Measurements from ENCODE around the gene ST6GAL2. TPM values are rescaled to one million over a fixed set of nuclear protein-coding genes. Genes with fewer than 3 reads are reported as not detected.

ST6GAL2 gene
- total RNA-seq, 2 experiments from 2014 or later = not detected

- Mint-ChIP-seq H3K27me3 (peaks cover 4% of the 10 kb centered on the region), H3K27ac (no peak overlapping the region), H3K9me3 (no peaks in the 10 kb centered on the region), H3K4me1 (ENCODE audit: low read depth) (no peaks in the 10 kb centered on the region), H3K4me3 (no peak overlapping the region), H3K36me3 (ENCODE audit: low read depth) (no peaks in the 10 kb centered on the region)
- TF ChIP-seq, protein P1, sequence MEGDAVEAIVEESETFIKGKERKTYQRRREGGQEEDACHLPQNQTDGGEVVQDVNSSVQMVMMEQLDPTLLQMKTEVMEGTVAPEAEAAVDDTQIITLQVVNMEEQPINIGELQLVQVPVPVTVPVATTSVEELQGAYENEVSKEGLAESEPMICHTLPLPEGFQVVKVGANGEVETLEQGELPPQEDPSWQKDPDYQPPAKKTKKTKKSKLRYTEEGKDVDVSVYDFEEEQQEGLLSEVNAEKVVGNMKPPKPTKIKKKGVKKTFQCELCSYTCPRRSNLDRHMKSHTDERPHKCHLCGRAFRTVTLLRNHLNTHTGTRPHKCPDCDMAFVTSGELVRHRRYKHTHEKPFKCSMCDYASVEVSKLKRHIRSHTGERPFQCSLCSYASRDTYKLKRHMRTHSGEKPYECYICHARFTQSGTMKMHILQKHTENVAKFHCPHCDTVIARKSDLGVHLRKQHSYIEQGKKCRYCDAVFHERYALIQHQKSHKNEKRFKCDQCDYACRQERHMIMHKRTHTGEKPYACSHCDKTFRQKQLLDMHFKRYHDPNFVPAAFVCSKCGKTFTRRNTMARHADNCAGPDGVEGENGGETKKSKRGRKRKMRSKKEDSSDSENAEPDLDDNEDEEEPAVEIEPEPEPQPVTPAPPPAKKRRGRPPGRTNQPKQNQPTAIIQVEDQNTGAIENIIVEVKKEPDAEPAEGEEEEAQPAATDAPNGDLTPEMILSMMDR (IDR thresholded peaks at IDR 0.05) = no peak
- DNase-seq (no peak), ATAC-seq (no peak)
- ChIA-PET CTCF (no interaction called here), POLR2A (no interaction called here)
- intact Hi-C loops (cut with micrococcal nuclease) = no loop called here
Measured at GRCh38 chr2:106798826-106799552, 87.0 kb downstream of the ST6GAL2 start.

DNA sequence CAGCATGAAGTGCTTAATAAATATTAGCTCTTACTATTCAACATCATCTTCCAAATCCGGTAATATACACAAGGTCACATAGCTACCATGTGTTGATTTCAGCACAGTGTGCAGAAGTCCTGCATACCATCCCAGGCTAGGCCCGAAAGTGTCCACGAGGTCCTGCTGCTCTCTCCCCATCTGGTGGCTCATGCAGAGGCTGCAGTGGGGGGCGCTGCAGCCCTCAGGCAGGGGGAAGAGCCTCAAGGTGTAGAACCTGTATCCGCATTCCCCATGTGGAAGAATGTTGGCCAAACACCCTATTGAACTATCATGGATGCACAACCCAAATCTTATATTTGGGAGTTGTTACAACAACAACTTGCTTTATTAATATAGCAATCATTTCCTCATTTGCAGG is 88.5 kb downstream of the ST6GAL2 start:
- intact Hi-C loops (cut with micrococcal nuclease) = no loop called here
- TF ChIP-seq, protein P1 (IDR thresholded peaks at IDR 0.05) = no peak
- ATAC-seq (no peak), DNase-seq (no peak)
- no peak overlapping the region for H3K27ac Mint-ChIP-seq
- POLR2A ChIA-PET = no interaction called here
- no peaks in the 10 kb centered on the region for H3K9me3 Mint-ChIP-seq
- peaks cover 4% of the 10 kb centered on the region for H3K27me3 Mint-ChIP-seq
- H3K4me1 Mint-ChIP-seq (ENCODE audit: low read depth) = no peaks in the 10 kb centered on the region
- no peak overlapping the region for H3K4me3 Mint-ChIP-seq
- CTCF ChIA-PET = no interaction called here
- no peaks in the 10 kb centered on the region for H3K36me3 Mint-ChIP-seq (ENCODE audit: low read depth)

GRCh38 chr2:106792671-106793070 is 93.3 kb downstream of the ST6GAL2 start:
- no peaks in the 10 kb centered on the region for H3K4me1 Mint-ChIP-seq (ENCODE audit: low read depth)
- no peaks in the 10 kb centered on the region for H3K9me3 Mint-ChIP-seq
- ChIA-PET POLR2A (no interaction called here), CTCF (no interaction called here)
- H3K27ac Mint-ChIP-seq = no peak overlapping the region
- DNase-seq = no peak
- H3K27me3 Mint-ChIP-seq = no peaks in the 10 kb centered on the region
- no peak for ATAC-seq
- TF ChIP-seq, protein P1 (IDR thresholded peaks at IDR 0.05) = no peak
- intact Hi-C loops (cut with micrococcal nuclease) = no loop called here
- no peaks in the 10 kb centered on the region for H3K36me3 Mint-ChIP-seq (ENCODE audit: low read depth)
- no peak overlapping the region for H3K4me3 Mint-ChIP-seq

DNA sequence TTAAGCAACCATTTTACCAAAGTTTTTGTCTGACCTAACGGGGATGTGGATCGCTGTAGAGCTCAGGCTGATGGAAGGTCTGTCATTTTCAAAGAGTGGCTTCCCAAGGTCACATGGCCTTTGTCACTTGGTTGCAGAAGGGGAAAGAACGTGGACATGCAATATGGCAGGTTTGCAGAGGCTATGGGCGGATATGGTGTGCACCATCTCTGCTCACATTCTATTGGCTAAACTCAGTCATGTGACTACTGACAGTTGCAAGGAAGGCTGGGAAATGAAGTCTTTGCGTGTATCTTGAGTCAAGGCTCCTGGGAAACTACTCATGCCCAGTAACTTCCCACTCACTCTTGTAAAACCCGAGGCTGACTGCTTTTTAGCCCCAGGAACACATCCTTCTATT is 96.8 kb downstream of the ST6GAL2 start:
- H3K36me3 Mint-ChIP-seq (ENCODE audit: low read depth) = no peaks in the 10 kb centered on the region
- H3K4me3 Mint-ChIP-seq = no peak overlapping the region
- no peaks in the 10 kb centered on the region for H3K9me3 Mint-ChIP-seq
- DNase-seq = no peak
- intact Hi-C loops (cut with micrococcal nuclease) = no loop called here
- POLR2A ChIA-PET = no interaction called here
- no peaks in the 10 kb centered on the region for H3K4me1 Mint-ChIP-seq (ENCODE audit: low read depth)
- TF ChIP-seq, protein P1 (IDR thresholded peaks at IDR 0.05) = no peak
- CTCF ChIA-PET = no interaction called here
- ATAC-seq = no peak
- H3K27me3 Mint-ChIP-seq = no peaks in the 10 kb centered on the region
- H3K27ac Mint-ChIP-seq = no peak overlapping the region

- Mint-ChIP-seq H3K27ac (no peak overlapping the region), H3K36me3 (ENCODE audit: low read depth) (no peaks in the 10 kb centered on the region), H3K27me3 (peaks cover 2% of the 10 kb centered on the region), H3K9me3 (no peaks in the 10 kb centered on the region), H3K4me1 (ENCODE audit: low read depth) (no peaks in the 10 kb centered on the region), H3K4me3 (no peak overlapping the region)
- POLR2A ChIA-PET = no interaction called here
- TF ChIP-seq, protein P1 (IDR thresholded peaks at IDR 0.05) = no peak
- ATAC-seq (no peak), DNase-seq (no peak)
- intact Hi-C loops (cut with micrococcal nuclease) = no loop called here
- CTCF ChIA-PET = no interaction called here
Measured at GRCh38 chr2:106782681-106783080, 103.3 kb downstream of the ST6GAL2 start.
